ENCODE measurements around the gene PLXDC2. TPM values are rescaled to one million over a fixed set of nuclear protein-coding genes. Genes with fewer than 3 reads are reported as not detected.

Gene PLXDC2
- total and polyA plus RNA-seq, 10 of the 15 experiments (the other 5 are each of a cell fraction or from before 2014, with no cell fraction given), result 0.05 to 1.8 (median 0.14) TPM; not detected in 2

- Histone ChIP-seq H2AFZ (ENCODE audit: control insufficient read depth, low read depth, low read length) (no peak overlapping the region), H3K4me2 (ENCODE audit: control insufficient read depth, insufficient read depth) (no peak overlapping the region), H3K36me3 (ENCODE audit: control insufficient read depth in 2 of 2, insufficient read depth in 2 of 2, low read length in 1 of 2) (no peaks in the 10 kb centered on the region), H3K27me3 (replicated peaks in 1 of 2; ENCODE audit: control insufficient read depth in 2 of 2, insufficient read depth in 2 of 2, low read length in 1 of 2) (no peaks in the 10 kb centered on the region), H3K4me1 (ENCODE audit: control insufficient read depth, insufficient read depth, low read length) (no peaks in the 10 kb centered on the region), H3K4me3 (no peak overlapping the region), H4K20me1 (ENCODE audit: control insufficient read depth, insufficient read depth) (no peaks in the 10 kb centered on the region), H3K79me2 (ENCODE audit: control insufficient read depth, insufficient read depth, low read length) (no peaks in the 10 kb centered on the region), H3K27ac (ENCODE audit: control insufficient read depth, insufficient read depth) (no peak overlapping the region), H3K9me3 (replicated peaks; ENCODE audit: control insufficient read depth, insufficient read depth, low read length) (no peaks in the 10 kb centered on the region; the same call in 2 of the 3 replicates), H3K9ac (ENCODE audit: control insufficient read depth, insufficient read depth, low read length) (no peak overlapping the region)
- no peak for FAIRE-seq
- SMC1A ChIA-PET (ENCODE audit: uncharacterized antibody, unreplicated experiment), result no interaction called here
- TF ChIP-seq MXI1 (IDR thresholded peaks at IDR 0.05; ENCODE audit: low read depth, low read length), result no peak
- no peak for TF ChIP-seq HDAC2 (IDR thresholded peaks at IDR 0.05)
- no peak for TF ChIP-seq PBX3 (IDR thresholded peaks at IDR 0.05; ENCODE audit: insufficient replicate concordance, low read depth, low read length)
- intact Hi-C loops (cut with micrococcal nuclease; ENCODE audit: unreplicated experiment), result no loop called here
- BruUV-seq (replicated peaks), result no TSS peak
- no peak for DNase-seq (ENCODE audit: low read depth, low spot score)
- ATAC-seq, result no peak
- CTCF ChIA-PET, result no interaction called here
- POLR2A ChIA-PET, result no interaction called here
- RAD21 ChIA-PET (ENCODE audit: unreplicated experiment), result no interaction called here
- 38% methylated on average over 6 of the region's 6 CpGs for WGBS (ENCODE audit: insufficient coverage, insufficient replicate concordance, low lambda C conversion rate, missing lambda C conversion rate)
- in situ Hi-C loops (cut with MboI), result no loop called here
Observed at GRCh38 chr10:20065814-20066213, 249.6 kb downstream of the PLXDC2 start.

- H3K9ac ChIP-seq (ENCODE audit: control insufficient read depth, insufficient read depth, low read length), result no peak overlapping the region
- ChIA-PET RAD21 (ENCODE audit: unreplicated experiment) (no interaction called here), CTCF (no interaction called here), SMC1A (ENCODE audit: uncharacterized antibody, unreplicated experiment) (interaction anchor here (1.7 kb wide), 1 partner anchor 12 kb away, joined by 3 read pairs; no protein-coding TSS in a partner anchor), POLR2A (no interaction called here)
- H3K4me2 ChIP-seq (ENCODE audit: control insufficient read depth, insufficient read depth), result no peak overlapping the region
- no peak overlapping the region for H3K4me3 ChIP-seq
- WGBS (ENCODE audit: insufficient coverage, insufficient replicate concordance, low lambda C conversion rate, missing lambda C conversion rate), result 0% methylated on average over 2 of the region's 2 CpGs
- TF ChIP-seq TCF12 (IDR thresholded peaks at IDR 0.05; ENCODE audit: low read depth, low read length) (no peak), NR2C2 (IDR thresholded peaks at IDR 0.05; ENCODE audit: borderline replicate concordance, control insufficient read depth, insufficient read length, low read depth) (no peak), CREM (IDR thresholded peaks at IDR 0.05; ENCODE audit: low read depth) (no peak)
- FAIRE-seq (no peak), DNase-seq (ENCODE audit: low read depth, low spot score) (no peak), ATAC-seq (no peak)
- no TSS peak for BruUV-seq (replicated peaks)
- in situ Hi-C loops (cut with MboI) (no loop called here), intact Hi-C loops (cut with micrococcal nuclease; ENCODE audit: unreplicated experiment) (no loop called here)
- H4K20me1 ChIP-seq (ENCODE audit: control insufficient read depth, insufficient read depth), result no peaks in the 10 kb centered on the region
- no peaks in the 10 kb centered on the region for H3K27me3 ChIP-seq (replicated peaks in 1 of 2; ENCODE audit: control insufficient read depth in 2 of 2, insufficient read depth in 2 of 2, low read length in 1 of 2)
- no peaks in the 10 kb centered on the region for H3K9me3 ChIP-seq (replicated peaks; ENCODE audit: control insufficient read depth, insufficient read depth, low read length)
- H3K27ac ChIP-seq (ENCODE audit: control insufficient read depth, insufficient read depth), result no peak overlapping the region
- H3K79me2 ChIP-seq (ENCODE audit: control insufficient read depth, insufficient read depth, low read length), result no peaks in the 10 kb centered on the region
- no peak overlapping the region for H2AFZ ChIP-seq (ENCODE audit: control insufficient read depth, low read depth, low read length)
- H3K4me1 ChIP-seq (ENCODE audit: control insufficient read depth, insufficient read depth, low read length), result no peaks in the 10 kb centered on the region
- no peaks in the 10 kb centered on the region for H3K36me3 ChIP-seq (ENCODE audit: control insufficient read depth in 2 of 2, insufficient read depth in 2 of 2, low read length in 1 of 2)
Observed at GRCh38 chr10:20073167-20073566, 256.9 kb downstream of the PLXDC2 start.
